NCI-H2029 treated with DMSO at 0.1 percent for 48 hours (cell line): ENCODE results near the gene UGT1A7.
"Not testable (repeated sequence)": the region's sequence is repeated elsewhere in the genome, so short reads cannot be mapped to it uniquely, and the experiment has no call there.

ENCODE experiments used
- DNase-seq: peaks from one replicate; lab custom pipeline; 2025; lab: John Stamatoyannopoulos, UW

UGT1A7 gene

GRCh38 chr2:233712611-233713261 is 31.0 kb downstream of the UGT1A7 start, which contains the start of gene UGT1A5:
TSS of gene UGT1A5 (plus strand) at chr2:233712907. CDS start at chr2:233712992, 85 bp downstream.
- DNase-seq: no peak

GRCh38 chr2:233713262-233713615 is 31.5 kb downstream of the UGT1A7 start:
- DNase-seq: no peak

DNA sequence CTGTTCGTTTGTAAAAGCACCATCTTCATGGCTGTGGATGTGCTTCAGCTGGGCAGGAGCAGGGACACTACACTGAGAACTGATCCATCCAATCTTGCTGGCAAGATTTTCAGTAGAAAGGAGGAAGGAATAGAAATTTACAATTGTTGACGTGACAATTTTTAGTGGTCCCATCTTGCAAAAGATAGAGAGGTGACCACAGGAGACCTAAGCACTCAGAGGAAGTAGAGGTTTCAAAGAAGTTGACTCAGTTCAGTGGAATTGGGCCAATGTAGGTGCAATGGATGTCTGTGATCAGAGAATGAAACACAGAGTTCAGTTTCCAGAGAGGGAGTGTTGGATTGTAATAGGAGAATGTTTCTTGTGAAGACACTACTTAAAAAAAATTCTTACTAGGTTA is 32.4 kb downstream of the UGT1A7 start:
- DNase-seq: no peak

GRCh38 chr2:233718552-233718951 is 36.9 kb downstream of the UGT1A7 start, which contains the start of gene UGT1A4:
TSS of gene UGT1A4 (plus strand) at chr2:233718736. CDS start at chr2:233718821, 85 bp downstream.
- no peak for DNase-seq

- no peak for DNase-seq
Measured at GRCh38 chr2:233728723-233729301, 47.1 kb downstream of the UGT1A7 start, which contains the start of gene UGT1A3. TSS of gene UGT1A3 (plus strand) at chr2:233729042. CDS start at chr2:233729127, 85 bp downstream.

- DNase-seq: not testable (repeated sequence)
Measured at GRCh38 chr2:233736868-233737653, 55.4 kb downstream of the UGT1A7 start.

DNA sequence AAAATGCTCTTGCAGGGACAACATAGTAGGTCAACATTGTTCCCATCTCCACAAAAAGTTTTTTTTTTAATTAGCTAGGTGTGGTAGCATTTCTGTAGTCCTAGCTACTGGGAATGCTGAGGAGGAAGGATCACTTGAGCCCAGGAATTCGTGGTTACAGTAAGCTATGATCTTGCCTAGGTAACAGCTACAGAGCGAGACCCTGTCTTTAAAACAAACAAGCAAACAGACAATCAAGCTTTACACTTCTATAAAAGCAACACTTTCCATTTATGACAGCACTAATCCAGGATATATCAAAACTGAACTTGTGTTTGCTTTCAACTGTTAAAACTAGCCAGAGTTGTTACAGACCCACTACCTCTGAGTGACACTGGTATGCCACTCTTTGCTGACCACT is 59.2 kb downstream of the UGT1A7 start:
- no peak for DNase-seq

- DNase-seq: no peak
Measured at GRCh38 chr2:233743464-233744259, 62.0 kb downstream of the UGT1A7 start.

DNA sequence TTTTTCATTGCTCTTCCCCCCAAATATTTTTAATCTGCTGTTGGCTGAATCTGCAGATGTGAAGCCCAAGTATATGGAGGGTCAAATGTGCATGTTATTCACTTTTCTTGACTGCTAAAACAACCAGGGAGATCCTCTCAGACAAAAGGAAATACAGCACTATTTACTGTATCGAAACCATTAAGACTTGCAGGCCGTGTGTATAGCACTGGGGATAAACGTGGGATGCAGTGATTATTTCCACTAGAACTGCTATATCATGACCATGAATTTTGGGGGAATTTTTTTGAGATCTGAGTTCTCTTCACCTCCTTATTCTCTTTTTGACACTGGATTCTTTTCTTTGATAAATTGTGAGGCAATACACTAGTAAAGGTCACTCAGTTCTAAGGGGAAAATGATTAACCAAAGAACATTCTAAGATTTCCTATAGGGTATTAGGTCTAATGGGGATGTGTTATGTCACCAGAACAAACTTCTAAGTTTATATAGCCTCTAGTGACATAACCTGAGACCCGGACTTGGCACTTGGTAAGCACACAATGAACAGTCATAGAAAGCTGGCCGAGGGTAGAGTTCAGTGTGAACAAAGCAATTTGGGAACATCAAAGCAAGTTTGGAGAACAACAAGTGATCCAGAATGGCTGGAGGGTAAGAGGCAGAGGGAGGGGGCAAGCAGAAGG is 63.5 kb downstream of the UGT1A7 start:
- no peak for DNase-seq

DNA sequence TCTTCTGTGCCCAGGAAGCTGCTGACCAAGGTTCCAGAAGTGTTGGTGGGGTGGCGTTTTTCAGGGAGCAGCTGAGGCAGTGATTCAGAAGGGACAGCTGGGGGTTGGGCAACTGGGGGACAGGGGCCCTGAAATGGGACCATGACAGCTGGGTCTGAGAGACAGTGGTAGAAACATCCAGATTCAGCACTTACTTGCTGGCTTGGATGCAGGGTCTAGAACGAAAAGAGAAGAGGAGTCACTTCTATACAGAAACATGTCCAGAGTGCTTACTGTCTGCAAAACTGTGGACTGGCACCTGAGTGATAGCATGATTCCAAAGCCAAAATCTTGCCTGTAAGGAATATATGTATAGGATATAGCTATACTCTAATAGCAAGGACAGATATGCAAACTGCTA is 64.1 kb downstream of the UGT1A7 start:
- DNase-seq: not testable (repeated sequence)

DNA sequence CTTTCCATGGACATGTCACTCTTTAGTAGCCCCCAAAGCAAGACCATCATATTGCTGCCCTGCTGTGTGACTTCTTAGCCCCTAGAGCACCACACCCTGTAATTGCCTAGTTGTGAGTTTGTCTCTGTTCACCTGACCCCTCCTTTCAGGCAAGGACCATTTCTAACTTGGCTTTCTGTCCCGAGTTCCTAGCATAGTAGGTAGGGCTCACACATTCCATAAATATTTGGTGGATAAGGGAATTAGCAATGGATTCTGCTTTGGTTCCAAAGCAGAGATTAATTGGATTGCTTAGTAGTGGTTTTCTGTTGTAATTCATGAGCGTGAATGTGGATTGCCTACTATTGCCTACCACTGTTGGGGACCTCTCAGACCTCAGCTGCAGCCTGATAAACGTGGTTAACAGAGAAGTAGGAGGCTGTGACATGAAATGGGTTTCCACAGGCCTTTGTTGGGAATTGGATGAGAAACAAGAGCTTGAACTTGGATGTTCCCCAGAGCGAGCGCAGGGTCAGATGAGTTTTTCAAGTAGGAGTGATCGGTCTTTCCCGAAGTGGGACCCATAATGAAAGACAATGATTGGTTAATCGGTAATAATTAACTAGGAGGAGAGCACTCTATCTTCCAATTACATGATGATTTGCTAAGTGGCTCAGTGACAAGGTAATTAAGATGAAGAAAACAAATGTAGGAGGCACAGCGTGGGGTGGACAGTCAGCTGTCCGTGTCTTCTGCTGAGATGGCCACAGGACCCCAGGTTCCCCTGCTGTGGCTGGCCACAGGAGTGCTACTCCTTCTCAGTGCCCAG is 65.0 kb downstream of the UGT1A7 start:
- no peak for DNase-seq

GRCh38 chr2:233747283-233747544 is 65.5 kb downstream of the UGT1A7 start:
- DNase-seq: no peak

DNA sequence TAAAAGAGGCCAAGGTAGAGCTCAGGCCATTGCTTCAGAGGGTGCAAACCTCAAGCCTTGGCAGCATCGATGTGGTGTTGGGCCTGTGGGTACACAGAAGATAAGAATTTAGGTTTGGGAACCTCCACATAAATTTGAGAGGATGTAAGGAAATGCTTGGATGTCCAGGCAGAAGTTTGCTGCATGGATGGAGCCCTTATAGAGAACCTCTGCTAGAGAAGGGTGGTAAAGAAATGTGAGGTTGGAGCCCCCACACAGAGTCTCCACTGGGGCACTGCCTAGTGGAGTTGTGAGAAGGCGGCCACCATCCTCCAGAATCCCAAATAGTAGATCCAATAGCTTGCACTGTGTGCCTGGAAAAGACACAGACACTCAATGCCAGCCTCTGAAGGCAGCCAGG is 69.0 kb downstream of the UGT1A7 start:
- DNase-seq: not testable (repeated sequence)

DNA sequence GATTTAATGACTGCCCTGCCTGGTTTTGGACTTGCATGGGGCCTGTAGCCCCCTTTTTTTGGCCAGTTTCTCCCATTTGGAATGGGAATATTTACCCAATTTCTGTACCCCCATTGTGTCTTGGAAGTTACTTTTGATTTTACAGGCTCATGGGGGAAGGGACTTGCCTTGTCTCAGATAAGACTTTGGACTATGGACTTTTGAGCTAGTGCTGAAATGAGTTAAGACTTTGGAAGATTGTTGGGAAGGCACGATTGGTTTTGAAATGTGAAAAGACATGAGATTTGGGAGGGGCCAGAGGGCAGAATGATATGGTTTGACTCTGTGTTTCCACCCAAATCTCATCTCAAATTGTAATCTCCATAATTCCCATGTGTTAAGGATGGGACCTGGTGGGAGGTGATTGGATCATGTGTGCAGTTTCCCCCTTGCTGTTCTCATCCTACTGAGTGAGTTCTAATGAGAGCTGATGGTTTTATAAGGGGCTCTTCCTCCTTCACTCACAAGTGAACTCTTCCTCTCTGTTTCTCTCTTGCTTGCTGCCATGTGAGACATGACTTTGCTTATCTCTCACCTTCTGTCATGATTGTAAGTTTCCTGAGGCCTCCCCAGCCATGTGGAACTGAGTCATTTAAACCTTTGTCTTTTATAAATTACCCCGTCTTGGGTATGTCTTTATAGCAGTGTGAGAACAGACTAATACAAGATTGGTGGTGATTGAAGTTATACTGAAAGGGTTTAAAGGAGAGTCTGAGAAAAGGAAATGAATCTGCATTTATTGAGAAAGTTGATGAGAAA is 69.7 kb downstream of the UGT1A7 start:
- DNase-seq: not testable (repeated sequence)

- DNase-seq: no peak
Measured at GRCh38 chr2:233754872-233755611, 73.3 kb downstream of the UGT1A7 start.

DNA sequence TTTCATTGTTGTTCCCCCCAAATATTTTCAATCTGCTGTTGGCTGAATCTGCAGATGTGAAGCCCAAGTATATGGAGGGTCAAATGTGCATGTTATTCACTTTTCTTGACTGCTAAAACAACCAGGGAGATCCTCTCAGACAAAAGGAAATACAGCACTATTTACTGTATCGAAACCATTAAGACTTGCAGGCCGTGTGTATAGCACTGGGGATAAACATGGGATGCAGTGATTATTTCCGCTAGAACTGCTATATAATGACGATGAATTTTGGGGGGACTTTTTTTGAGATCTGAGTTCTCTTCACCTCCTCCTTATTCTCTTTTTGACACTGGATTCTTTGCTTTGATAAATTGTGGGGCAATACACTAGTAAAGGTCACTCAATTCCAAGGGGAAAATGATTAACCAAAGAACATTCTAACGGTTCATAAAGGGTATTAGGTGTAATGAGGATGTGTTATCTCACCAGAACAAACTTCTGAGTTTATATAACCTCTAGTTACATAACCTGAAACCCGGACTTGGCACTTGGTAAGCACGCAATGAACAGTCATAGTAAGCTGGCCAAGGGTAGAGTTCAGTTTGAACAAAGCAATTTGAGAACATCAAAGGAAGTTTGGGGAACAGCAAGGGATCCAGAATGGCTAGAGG is 74.9 kb downstream of the UGT1A7 start:
- DNase-seq: no peak

GRCh38 chr2:233758141-233758540 is 76.4 kb downstream of the UGT1A7 start:
- no peak for DNase-seq

- DNase-seq: no peak
Measured at GRCh38 chr2:233758849-233759248, 77.1 kb downstream of the UGT1A7 start.

GRCh38 chr2:233760043-233760442 is 78.3 kb downstream of the UGT1A7 start, which contains the start of gene UGT1A1:
TSS of gene UGT1A1 (plus strand) at chr2:233760270. CDS start at chr2:233760288, 18 bp downstream.
- no peak for DNase-seq
